ENCODE data around the gene ARHGAP26. TPM values are rescaled to one million over a fixed set of nuclear protein-coding genes. Genes with fewer than 3 reads are reported as not detected.

ARHGAP26 gene
- total and polyA plus RNA-seq, 2 donors (not counting 3 experiments of a cell fraction or from before 2014, with no cell fraction given), result 3.1 to 16.2 TPM

DNA sequence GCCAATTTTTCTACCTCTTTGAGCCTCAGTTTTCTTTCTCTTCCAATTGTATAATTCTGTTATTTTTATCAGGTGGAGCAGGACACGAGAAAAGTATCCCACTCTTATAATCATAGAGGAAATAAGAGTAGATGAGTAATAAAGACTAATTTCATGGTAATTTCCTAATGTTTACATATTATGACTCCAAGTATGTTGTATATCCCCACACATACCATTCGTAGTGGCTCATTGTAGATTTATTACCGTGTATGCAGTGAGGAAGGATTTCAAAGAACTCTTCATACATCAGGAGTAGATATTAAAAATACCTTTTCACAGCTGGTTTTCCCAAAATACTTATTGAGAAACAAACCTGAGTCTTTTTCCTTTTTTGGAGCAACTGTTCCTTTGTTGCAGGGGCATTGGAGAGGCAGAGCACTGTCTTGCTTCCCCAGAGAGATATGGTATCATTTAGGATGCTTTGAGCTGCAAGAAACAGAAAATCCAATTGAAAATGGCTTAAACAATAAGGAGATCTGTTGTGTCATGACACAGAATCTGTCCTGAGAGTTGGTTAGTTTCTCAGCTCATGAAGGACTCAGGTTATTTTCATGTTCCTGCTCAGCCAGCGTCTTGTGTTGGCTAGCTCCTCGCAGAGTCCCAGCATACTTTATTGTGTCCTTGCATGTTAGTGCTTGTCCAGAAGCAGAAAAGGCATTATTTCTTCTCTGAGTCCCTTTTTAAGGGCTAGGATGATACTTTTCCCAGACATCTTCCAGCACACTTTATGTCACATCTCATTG, 291.2 kb downstream of the ARHGAP26 start:
- peak; percentile 67 for TF ChIP-seq JUN (IDR thresholded peaks at IDR 0.05; ENCODE audit: borderline replicate concordance, insufficient read depth, insufficient read length, low read depth)
- peak; percentile 83 for TF ChIP-seq FOS (IDR thresholded peaks at IDR 0.05; ENCODE audit: borderline replicate concordance, insufficient read depth, low read length)
- no peak for TF ChIP-seq MYC (IDR thresholded peaks at IDR 0.05; ENCODE audit: low read depth, low read length)
- TF ChIP-seq, protein P1, sequence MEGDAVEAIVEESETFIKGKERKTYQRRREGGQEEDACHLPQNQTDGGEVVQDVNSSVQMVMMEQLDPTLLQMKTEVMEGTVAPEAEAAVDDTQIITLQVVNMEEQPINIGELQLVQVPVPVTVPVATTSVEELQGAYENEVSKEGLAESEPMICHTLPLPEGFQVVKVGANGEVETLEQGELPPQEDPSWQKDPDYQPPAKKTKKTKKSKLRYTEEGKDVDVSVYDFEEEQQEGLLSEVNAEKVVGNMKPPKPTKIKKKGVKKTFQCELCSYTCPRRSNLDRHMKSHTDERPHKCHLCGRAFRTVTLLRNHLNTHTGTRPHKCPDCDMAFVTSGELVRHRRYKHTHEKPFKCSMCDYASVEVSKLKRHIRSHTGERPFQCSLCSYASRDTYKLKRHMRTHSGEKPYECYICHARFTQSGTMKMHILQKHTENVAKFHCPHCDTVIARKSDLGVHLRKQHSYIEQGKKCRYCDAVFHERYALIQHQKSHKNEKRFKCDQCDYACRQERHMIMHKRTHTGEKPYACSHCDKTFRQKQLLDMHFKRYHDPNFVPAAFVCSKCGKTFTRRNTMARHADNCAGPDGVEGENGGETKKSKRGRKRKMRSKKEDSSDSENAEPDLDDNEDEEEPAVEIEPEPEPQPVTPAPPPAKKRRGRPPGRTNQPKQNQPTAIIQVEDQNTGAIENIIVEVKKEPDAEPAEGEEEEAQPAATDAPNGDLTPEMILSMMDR (IDR thresholded peaks at IDR 0.05; ENCODE audit: extremely low read depth in 1 of 2, insufficient read depth in 1 of 2, low read depth in 1 of 2, low read length in 2 of 2), result no peak
- TF ChIP-seq POLR2A (IDR thresholded peaks at IDR 0.05; ENCODE audit: low read depth, low read length), result no peak
- TF ChIP-seq GATA2 (IDR thresholded peaks at IDR 0.05; ENCODE audit: insufficient read depth, insufficient read length, low read depth, low read length), result peak; percentile 24
- no peak for TF ChIP-seq EZH2 (IDR thresholded peaks at IDR 0.05; ENCODE audit: borderline replicate concordance, low read depth, low read length, severe bottlenecking)
- no peak for TF ChIP-seq MAX (IDR thresholded peaks at IDR 0.05; ENCODE audit: insufficient read depth, insufficient read length)
- TF ChIP-seq POLR2AphosphoS5 (IDR thresholded peaks at IDR 0.05; ENCODE audit: insufficient read depth, low read depth, low read length), result no peak
- DNase-seq (ENCODE audit: low read depth, low spot score), result peak; percentile 73
- intact Hi-C loops (cut with micrococcal nuclease) (loop anchor here (1.0 to 2.0 kb wide), 3 partner anchors 65 to 341 kb away; partner anchors contain the start of gene NR3C1), dilution Hi-C loops (cut with MboI; ENCODE audit: extremely low pct_ligation_motif_present, low sequenced_read_pairs) (no loop called here)
- Histone ChIP-seq H3K36me3 (ENCODE audit: control insufficient read depth in 2 of 2, extremely low read depth in 1 of 2, insufficient read depth in 2 of 2, low read length in 2 of 2) (no peaks in the 10 kb centered on the region), H2AFZ (ENCODE audit: low read depth, low read length) (no peak overlapping the region), H3K79me2 (ENCODE audit: control insufficient read depth, insufficient read depth, low read length) (no peaks in the 10 kb centered on the region), H3K9me3 (replicated peaks; ENCODE audit: control insufficient read depth, insufficient read depth, low read length) (no peaks in the 10 kb centered on the region), H3K27me3 (ENCODE audit: control insufficient read depth in 2 of 2, insufficient read depth in 2 of 2, low read length in 2 of 2) (no peaks in the 10 kb centered on the region), H3K4me1 (ENCODE audit: control insufficient read depth, extremely low read depth, insufficient read depth, low read length) (peaks cover 74% of the 10 kb centered on the region), H3K27ac (ENCODE audit: insufficient read depth, low read depth, low read length) (peak overlapping the region; percentile 58), H3K4me3 (replicated peaks in 1 of 3; ENCODE audit: insufficient read depth in 1 of 3, low read depth in 1 of 3, low read length in 3 of 3) (no peak overlapping the region), H3K4me2 (ENCODE audit: insufficient read depth, low read length) (peak overlapping the region; percentile 43), H4K20me1 (replicated peaks; ENCODE audit: control insufficient read depth, extremely low read depth, insufficient read depth, low read length) (no peaks in the 10 kb centered on the region), H3K9me1 (replicated peaks; ENCODE audit: control insufficient read depth, extremely low read depth, insufficient read depth, low read length) (no peaks in the 10 kb centered on the region), H3K9ac (replicated peaks; ENCODE audit: extremely low read depth, insufficient read depth, low read length) (no peak overlapping the region)
- peak; percentile 4 for FAIRE-seq
- BruUV-seq (replicated peaks), result TSS peak; percentile 83
- POLR2A ChIA-PET, result no interaction called here
- CTCF ChIA-PET, result interaction anchor here (0.7 to 1.0 kb wide), 3 partner anchors 24 to 68 kb away, joined by 3 read pairs; no protein-coding TSS in a partner anchor
